CD4-positive, alpha-beta T cell treated with Interleukin-1 beta for 1 hour (primary cell): Measurements from ENCODE around the gene PVR.
"Not testable (repeated sequence)": the region's sequence is repeated elsewhere in the genome, so short reads cannot be mapped to it uniquely, and the experiment has no call there.

Source experiments
- DNase-seq, 2 donors: peaks; one replicate each; pipeline ENCODE4 v3.0.0-alpha.2; 2020 to 2022

Gene PVR

GRCh38 chr19:44618640-44619357 lies 24.9 kb upstream of the PVR start:
- DNase-seq: no peak

GRCh38 chr19:44620667-44621066 lies 23.0 kb upstream of the PVR start:
- DNase-seq: no peak

- no peak for DNase-seq
Measured at GRCh38 chr19:44621367-44621766, 22.3 kb upstream of the PVR start.

GRCh38 chr19:44623080-44623479 lies 20.6 kb upstream of the PVR start:
- peak in 1 of 2 donors; percentile 38 for DNase-seq

- no peak for DNase-seq
Measured at GRCh38 chr19:44623626-44624025, 20.1 kb upstream of the PVR start.

- DNase-seq: no peak
Measured at GRCh38 chr19:44624840-44625354, 18.8 kb upstream of the PVR start.

- not testable (repeated sequence) for DNase-seq
Measured at GRCh38 chr19:44625637-44626036, 18.1 kb upstream of the PVR start.

GRCh38 chr19:44626048-44626624 lies 17.6 kb upstream of the PVR start:
- DNase-seq: no peak

GRCh38 chr19:44627631-44628030 lies 16.1 kb upstream of the PVR start:
- DNase-seq: no peak

GRCh38 chr19:44628793-44629192 lies 14.9 kb upstream of the PVR start:
- no peak for DNase-seq

GRCh38 chr19:44631611-44632010 lies 12.1 kb upstream of the PVR start:
- not testable (repeated sequence) for DNase-seq

GRCh38 chr19:44634058-44634457 lies 9.7 kb upstream of the PVR start:
- not testable (repeated sequence) for DNase-seq

- DNase-seq: no peak
Measured at GRCh38 chr19:44634785-44635184, 8.9 kb upstream of the PVR start.

- DNase-seq: peak in 1 of 2 donors; percentile 15
Measured at GRCh38 chr19:44635581-44636438, 7.9 kb upstream of the PVR start.

- no peak for DNase-seq
Measured at GRCh38 chr19:44636439-44637389, 7.0 kb upstream of the PVR start.

GRCh38 chr19:44637390-44637764 lies 6.3 kb upstream of the PVR start:
- DNase-seq: no peak

GRCh38 chr19:44640518-44640917 lies 3.2 kb upstream of the PVR start:
- no peak for DNase-seq

- DNase-seq: no peak
Measured at GRCh38 chr19:44641501-44642265, 2.0 kb upstream of the PVR start.

GRCh38 chr19:44642377-44642776 lies 1.3 kb upstream of the PVR start:
- no peak for DNase-seq

- DNase-seq: no peak
Measured at GRCh38 chr19:44644402-44645016, 799 bp downstream of the PVR start.

- DNase-seq: no peak
Measured at GRCh38 chr19:44645407-44646048, 1.8 kb downstream of the PVR start.
